ENCODE measurements around the gene KRTAP6-3.

Gene KRTAP6-3, protein sequence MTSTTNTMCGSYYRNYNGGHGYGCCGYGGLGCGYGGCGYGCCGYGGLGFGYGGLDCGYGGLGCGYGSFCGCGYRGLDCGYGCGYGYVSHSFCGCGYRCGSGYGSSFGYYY

DNA sequence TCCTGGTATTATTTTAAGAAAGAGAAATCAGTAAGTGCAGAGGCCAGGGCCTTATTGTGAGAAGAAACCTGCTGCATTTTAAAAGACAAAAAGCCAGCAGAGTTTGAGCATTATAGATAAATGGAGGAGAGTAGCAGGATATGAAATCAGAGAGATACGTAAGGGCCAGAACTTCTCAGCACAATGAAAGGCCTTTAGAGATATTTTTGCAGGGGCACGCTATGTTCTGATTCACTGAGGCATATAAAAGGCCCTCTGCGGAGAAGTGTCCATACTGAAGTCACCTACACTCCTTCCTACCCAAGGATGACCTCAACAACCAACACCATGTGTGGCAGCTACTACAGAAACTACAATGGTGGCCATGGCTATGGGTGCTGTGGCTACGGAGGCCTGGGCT is at the start of gene KRTAP6-3:
KRTAP6-3 (plus strand) TSS at position 301 of the 400 bp plus-strand sequence; CDS start at position 307, 6 bp downstream.
- no peak for DNase-seq (ENCODE audit: low read depth in 2 of 2)

- no peak for DNase-seq (ENCODE audit: low read depth in 2 of 2)
These were observed 39.5 kb upstream of the KRTAP6-3 start for GRCh38 chr21:30552782-30553181.

- no peak for DNase-seq (ENCODE audit: low read depth in 2 of 2)
These were observed 37.1 kb upstream of the KRTAP6-3 start for GRCh38 chr21:30555095-30555494.

DNA sequence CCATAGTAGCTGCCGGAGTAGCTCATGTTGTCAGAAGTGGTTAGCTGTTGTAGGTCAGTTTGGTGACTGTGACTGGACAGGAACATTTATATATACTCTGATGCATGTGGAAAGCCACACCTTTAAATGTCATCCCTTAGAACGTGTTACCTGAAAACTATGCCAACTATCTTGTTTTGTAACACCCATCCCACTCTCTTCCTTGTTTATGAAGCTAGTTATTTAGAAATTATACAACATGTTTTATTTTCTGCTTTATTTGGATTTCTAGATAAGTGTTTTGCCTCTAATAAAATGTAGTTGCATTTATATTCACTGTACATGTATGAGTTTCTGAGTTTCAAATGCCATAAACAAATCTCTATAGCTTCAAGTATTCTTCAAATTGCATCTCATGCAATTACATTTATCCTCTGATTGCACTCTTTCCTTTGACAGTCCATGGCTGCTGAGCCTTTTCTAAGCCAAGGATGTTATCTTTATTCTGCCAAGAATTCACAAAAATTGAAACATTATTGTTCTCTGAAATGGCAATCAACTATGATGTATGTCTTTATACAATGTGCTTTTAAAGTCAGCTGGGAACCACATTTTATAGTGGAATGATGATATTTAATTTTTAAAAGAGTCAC is 30.9 kb upstream of the KRTAP6-3 start, which contains the start of gene KRTAP19-7:
KRTAP19-7 (minus strand) TSS at position 51 of the 632 bp plus-strand sequence; CDS start at position 26, 25 bp downstream.
- DNase-seq (ENCODE audit: low read depth in 2 of 2) = no peak

- no peak for DNase-seq (ENCODE audit: low read depth in 2 of 2)
These were observed 30.3 kb upstream of the KRTAP6-3 start for GRCh38 chr21:30561957-30562356.

- no peak for DNase-seq (ENCODE audit: low read depth in 2 of 2)
These were observed 29.2 kb upstream of the KRTAP6-3 start for GRCh38 chr21:30563072-30563471.

DNA sequence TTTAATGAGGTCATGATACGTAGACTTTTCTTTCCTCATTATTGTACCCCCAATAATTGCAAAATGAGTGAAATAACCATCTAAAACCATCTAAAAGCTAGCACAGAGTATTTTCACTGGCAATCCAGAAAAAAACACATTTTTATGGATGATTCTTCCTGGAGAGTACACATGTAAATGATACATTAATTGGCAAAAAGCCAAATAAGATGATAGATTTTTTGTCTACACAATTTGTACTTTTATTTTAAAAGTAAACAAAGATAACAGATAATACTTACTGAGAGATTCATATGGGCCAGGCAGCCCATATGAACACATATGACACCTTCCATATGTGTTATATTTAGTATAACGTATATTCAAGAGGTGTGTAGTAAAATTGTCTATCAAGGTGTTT is 28.6 kb upstream of the KRTAP6-3 start:
- no peak for DNase-seq (ENCODE audit: low read depth in 2 of 2)

DNA sequence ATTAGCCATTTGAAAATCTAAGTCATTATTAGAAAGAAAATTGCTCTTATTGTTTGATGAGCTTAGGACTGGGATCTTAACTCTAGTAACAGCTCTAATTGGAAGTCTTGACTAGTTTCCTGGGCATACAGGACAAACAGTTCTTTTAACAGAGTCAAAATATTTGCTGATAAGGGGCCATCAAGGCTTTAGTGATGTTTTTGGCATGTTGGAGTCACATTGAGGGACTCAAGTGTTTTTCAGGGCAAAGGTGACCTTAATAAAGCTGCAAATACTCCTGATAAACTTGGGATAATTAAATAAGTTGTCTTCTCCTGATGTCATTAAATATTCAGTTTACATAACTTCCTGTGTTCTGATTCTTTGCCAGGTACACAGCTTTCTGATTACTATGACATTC is 24.6 kb upstream of the KRTAP6-3 start:
- no peak for DNase-seq (ENCODE audit: low read depth in 2 of 2)

GRCh38 chr21:30577766-30578165 is 14.5 kb upstream of the KRTAP6-3 start:
- DNase-seq (ENCODE audit: low read depth in 2 of 2) = no peak

GRCh38 chr21:30579346-30579745 is 12.9 kb upstream of the KRTAP6-3 start:
- DNase-seq (ENCODE audit: low read depth in 2 of 2) = no peak

GRCh38 chr21:30580132-30580531 is 12.1 kb upstream of the KRTAP6-3 start:
- DNase-seq (ENCODE audit: low read depth in 2 of 2) = no peak

GRCh38 chr21:30582870-30583269 is 9.4 kb upstream of the KRTAP6-3 start:
- no peak for DNase-seq (ENCODE audit: low read depth in 2 of 2)

GRCh38 chr21:30590297-30590696 is 1.9 kb upstream of the KRTAP6-3 start, which contains the start of gene KRTAP22-2:
Gene KRTAP22-2, minus strand, starts transcription at chr21:30590397.
- DNase-seq (ENCODE audit: low read depth in 2 of 2) = no peak

DNA sequence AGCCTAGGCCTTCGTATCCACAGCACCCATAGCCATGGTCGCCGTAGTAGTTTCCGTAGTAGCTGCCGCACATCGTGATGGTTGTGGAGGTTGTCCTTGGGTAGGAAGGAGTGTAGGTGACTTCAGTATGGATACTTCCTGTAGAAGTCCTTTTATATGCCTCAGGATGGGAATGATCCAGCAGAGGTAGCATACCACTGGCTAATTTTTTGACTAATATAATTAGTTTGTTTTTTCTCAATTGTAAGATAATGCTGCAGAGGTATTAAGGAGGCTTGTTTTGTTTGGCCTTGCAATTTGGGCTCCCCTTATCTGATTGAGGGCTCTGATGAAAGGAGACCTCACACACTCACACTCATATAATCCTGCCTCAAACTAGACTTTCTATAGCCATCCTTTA is 6.6 kb downstream of the KRTAP6-3 start, which contains the start of gene KRTAP6-2:
KRTAP6-2 (minus strand) TSS at position 101 of the 400 bp plus-strand sequence; CDS start at position 73, 28 bp downstream.
- no peak for DNase-seq (ENCODE audit: low read depth in 2 of 2)

DNA sequence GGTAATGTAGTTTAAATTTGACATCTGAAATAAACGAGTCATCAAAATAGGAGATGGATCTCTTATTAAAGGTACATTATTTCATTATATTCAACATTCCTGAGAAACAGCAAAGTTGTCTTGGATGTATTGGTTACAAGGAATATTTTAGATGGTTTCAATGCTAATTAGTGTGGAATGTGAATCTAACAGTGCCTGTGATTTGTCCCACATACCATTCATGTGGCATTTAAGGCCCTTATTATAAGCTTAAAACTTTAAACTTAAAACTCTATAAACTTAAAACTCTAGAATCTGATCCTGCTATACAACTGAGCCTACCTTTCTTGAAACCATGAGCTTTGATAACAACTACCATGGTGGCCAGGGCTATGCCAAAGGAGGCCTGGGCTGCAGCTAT is 8.5 kb downstream of the KRTAP6-3 start, which contains the start of gene KRTAP22-1:
KRTAP22-1 (plus strand) TSS at position 301 of the 400 bp plus-strand sequence.
- DNase-seq (ENCODE audit: low read depth in 2 of 2) = no peak

- no peak for DNase-seq (ENCODE audit: low read depth in 2 of 2)
These were observed 13.7 kb downstream of the KRTAP6-3 start for GRCh38 chr21:30605968-30606367.

GRCh38 chr21:30612132-30612531 is 19.9 kb downstream of the KRTAP6-3 start:
- DNase-seq (ENCODE audit: low read depth in 2 of 2) = no peak

DNA sequence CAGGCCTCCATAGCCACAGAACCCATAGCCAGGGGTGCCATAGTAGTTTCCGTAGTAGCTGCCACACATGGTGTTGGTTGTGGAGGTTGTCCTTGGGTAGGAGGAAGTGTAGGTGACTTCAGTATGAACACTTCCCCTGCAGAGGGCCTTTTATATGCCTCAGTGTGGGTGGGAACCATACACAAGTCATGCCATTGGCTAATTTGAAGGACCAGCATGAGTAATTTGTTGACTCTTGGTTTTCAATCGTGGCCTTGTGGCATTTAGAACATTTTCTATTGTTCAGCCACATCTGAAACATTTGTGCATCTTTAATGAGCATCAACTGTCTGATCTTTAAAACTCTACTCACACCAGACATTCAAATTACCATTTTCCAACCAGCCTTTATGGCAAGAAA is 21.6 kb downstream of the KRTAP6-3 start, which contains the start of gene KRTAP6-1:
KRTAP6-1 (minus strand) TSS at position 95 of the 400 bp plus-strand sequence; CDS start at position 69, 26 bp downstream.
- no peak for DNase-seq (ENCODE audit: low read depth in 2 of 2)

DNA sequence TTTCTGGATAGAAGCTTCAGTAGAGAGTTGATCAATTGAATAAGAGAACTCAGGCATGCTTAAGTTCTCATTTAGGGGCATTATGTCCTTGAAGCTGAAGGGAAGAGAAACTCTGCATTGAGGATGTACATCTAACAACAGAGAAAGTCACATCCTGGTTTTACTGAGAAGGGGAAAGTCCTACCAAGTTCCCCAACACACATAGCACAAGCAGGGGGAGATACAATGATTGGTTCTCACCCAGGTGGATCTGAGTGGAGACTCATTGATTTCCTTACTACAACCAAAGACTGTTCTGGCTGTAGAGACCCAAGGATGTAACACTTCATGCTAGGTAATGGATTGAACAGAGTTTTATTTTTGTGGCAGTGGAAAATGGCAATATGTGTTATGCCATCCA is 23.0 kb downstream of the KRTAP6-3 start:
- DNase-seq (ENCODE audit: low read depth in 2 of 2) = no peak

DNA sequence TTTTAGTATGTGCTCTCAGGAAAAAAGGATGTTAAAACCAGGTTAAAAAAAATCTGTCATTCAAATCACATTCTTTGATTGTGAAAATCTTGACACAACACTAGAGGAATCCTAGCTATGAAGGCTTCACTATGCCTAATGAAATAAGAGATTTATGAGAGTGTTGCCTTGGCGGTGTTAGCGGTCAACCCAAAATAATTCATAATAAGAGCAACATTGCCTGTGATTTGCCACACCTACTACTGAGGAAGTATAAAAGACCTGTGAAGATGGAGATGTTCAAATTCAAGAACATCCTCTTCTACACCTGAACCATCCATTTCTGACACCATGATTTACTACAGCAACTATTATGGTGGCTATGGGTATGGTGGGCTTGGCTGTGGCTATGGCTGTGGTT is 23.9 kb downstream of the KRTAP6-3 start, which contains the start of gene KRTAP20-1:
KRTAP20-1 (plus strand) TSS at position 301 of the 400 bp plus-strand sequence; CDS start at position 331, 30 bp downstream.
- DNase-seq (ENCODE audit: low read depth in 2 of 2) = no peak

GRCh38 chr21:30620080-30620479 is 27.8 kb downstream of the KRTAP6-3 start:
- no peak for DNase-seq (ENCODE audit: low read depth in 2 of 2)

DNA sequence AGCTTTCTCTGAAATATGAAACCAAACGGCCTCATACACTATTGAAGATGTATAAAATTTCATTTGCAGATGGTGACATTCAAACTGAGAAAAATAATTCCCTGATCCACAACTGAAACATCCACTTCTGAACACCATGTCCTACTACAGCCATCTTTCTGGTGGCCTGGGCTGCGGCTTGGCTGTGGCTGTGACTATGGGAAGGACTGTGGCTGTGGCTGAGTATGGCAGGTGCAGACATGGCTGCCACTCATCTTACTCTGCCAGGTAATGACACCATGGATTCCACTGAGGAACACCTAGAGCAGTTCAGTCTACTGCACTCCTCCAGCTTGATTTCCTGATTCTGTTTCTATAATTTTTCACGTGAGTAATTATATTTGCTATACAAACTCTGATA is 28.3 kb downstream of the KRTAP6-3 start, which contains the start of gene KRTAP20-4:
KRTAP20-4 (plus strand) TSS at position 106 of the 400 bp plus-strand sequence.
- DNase-seq (ENCODE audit: low read depth in 2 of 2) = no peak

GRCh38 chr21:30623362-30623761 is 31.1 kb downstream of the KRTAP6-3 start:
- DNase-seq (ENCODE audit: low read depth in 2 of 2) = no peak

All from stimulated activated CD4-positive, alpha-beta T cell treated with anti-CD3 and anti-CD28 coated beads, Interleukin-12 subunit alpha, Interleukin-12 subunit beta, amount 100 ng/mL, for 24 hours (primary cell).